Natural killer cell treated with Interleukin-12 subunit alpha and Interleukin-12 subunit beta and Interleukin-15 and Interleukin-18, amount 100 ng/mL, for 72 hours (primary cell): ENCODE measurements around the gene DNM3. TPM values are rescaled to one million over a fixed set of nuclear protein-coding genes. Genes with fewer than 3 reads are reported as not detected.
"Not testable (repeated sequence)": the region's sequence is repeated elsewhere in the genome, so short reads cannot be mapped to it uniquely, and the experiment has no call there.

Experiments
- ATAC-seq, 2 donors: fragments of 150-1000 bp; cut with Tn5 transposase in 1 of 2; sonication (Bioruptor Pico), chemical (Tn5 transposase) in 1 of 2; 2 replicates each; pipeline ENCODE4 v1.10.0; 2021
- DNase-seq: peaks from one replicate; pipeline ENCODE4 v3.0.0; 2022; ENCODE audit warnings: low spot score
- H3K27ac Mint-ChIP-seq, 2 donors: 1 replicate in 1 of 2; 2 replicates in 1 of 2; pipeline ENCODE4 v1.8.0; 2022; ENCODE audit warnings: mixed read lengths in 2 of 2, mild to moderate bottlenecking in 1 of 2, moderate library complexity in 1 of 2
- H3K27me3 Mint-ChIP-seq, 2 donors: 1 replicate in 1 of 2; 2 replicates in 1 of 2; pipeline ENCODE4 v1.8.0; 2022; ENCODE audit warnings: mixed read lengths in 2 of 2
- H3K36me3 Mint-ChIP-seq: one replicate; pipeline ENCODE4 v1.8.0; 2022; ENCODE audit warnings: mixed read lengths
- H3K4me1 Mint-ChIP-seq, 2 donors: 1 replicate in 1 of 2; 2 replicates in 1 of 2; pipeline ENCODE4 v1.8.0; 2022; ENCODE audit warnings: low read depth in 2 of 2, mixed read lengths in 2 of 2, mild to moderate bottlenecking in 1 of 2
- H3K4me3 Mint-ChIP-seq: one replicate; pipeline ENCODE4 v1.8.0; 2022; ENCODE audit warnings: mixed read lengths
- H3K9me3 Mint-ChIP-seq: 2 replicates; pipeline ENCODE4 v1.8.0; 2022; ENCODE audit warnings: mixed read lengths
- total RNA-seq, 2 donors: library from RNA; stranded (reverse); gene quantifications; one replicate each; pipeline ENCODE4 v1.2.3, GENCODE V29; 2022

The DNM3 gene
- total RNA-seq, 2 donors from 2014 or later, result 1.5 to 3.5 TPM

- H3K4me1 Mint-ChIP-seq, result peaks cover 52 to 53% of the 10 kb centered on the region in 2 donors
- peak overlapping the region; percentile 18 for H3K4me3 Mint-ChIP-seq
- ATAC-seq (no peak), DNase-seq (no peak)
- H3K36me3 Mint-ChIP-seq, result no peaks in the 10 kb centered on the region
- no peaks in the 10 kb centered on the region for H3K27me3 Mint-ChIP-seq
- H3K9me3 Mint-ChIP-seq, result peaks cover 7% of the 10 kb centered on the region
- peak overlapping the region; percentile 90 to 96 for H3K27ac Mint-ChIP-seq
These were observed 515.3 kb downstream of the DNM3 start for GRCh38 chr1:172356620-172357019.

GRCh38 chr1:172357753-172358385, 516.6 kb downstream of the DNM3 start:
- Mint-ChIP-seq H3K36me3 (no peaks in the 10 kb centered on the region), H3K27ac (peak overlapping the region; percentile 90 to 96), H3K27me3 (no peaks in the 10 kb centered on the region), H3K4me3 (peak overlapping the region; percentile 82), H3K9me3 (peaks cover 7% of the 10 kb centered on the region), H3K4me1 (peaks cover 47 to 49% of the 10 kb centered on the region in 2 donors)
- DNase-seq (no peak), ATAC-seq (peak in 1 of 2 donors; percentile 40)

GRCh38 chr1:172359491-172359999, 518.2 kb downstream of the DNM3 start:
- Mint-ChIP-seq H3K4me3 (peak overlapping the region; percentile 82), H3K4me1 (peaks cover 37 to 40% of the 10 kb centered on the region in 2 donors), H3K36me3 (no peaks in the 10 kb centered on the region), H3K27ac (peak overlapping the region; percentile 90 to 96), H3K27me3 (no peaks in the 10 kb centered on the region), H3K9me3 (peaks cover 5% of the 10 kb centered on the region)
- DNase-seq, result no peak
- no peak for ATAC-seq

- Mint-ChIP-seq H3K9me3 (peaks cover 2% of the 10 kb centered on the region), H3K4me3 (peak overlapping the region; percentile 45), H3K27me3 (no peaks in the 10 kb centered on the region), H3K27ac (peak overlapping the region; percentile 28 to 42), H3K36me3 (no peaks in the 10 kb centered on the region), H3K4me1 (peaks cover 34 to 37% of the 10 kb centered on the region in 2 donors)
- no peak for DNase-seq
- ATAC-seq, result no peak
These were observed 519.2 kb downstream of the DNM3 start for GRCh38 chr1:172360511-172360910.

- H3K9me3 Mint-ChIP-seq, result peaks cover 2% of the 10 kb centered on the region
- H3K27me3 Mint-ChIP-seq, result no peaks in the 10 kb centered on the region
- H3K27ac Mint-ChIP-seq, result peak overlapping the region in 1 of 2 donors; percentile 28
- H3K4me1 Mint-ChIP-seq, result peaks cover 29 to 37% of the 10 kb centered on the region in 2 donors
- ATAC-seq, result no peak
- DNase-seq, result no peak
- no peak overlapping the region for H3K4me3 Mint-ChIP-seq
- no peaks in the 10 kb centered on the region for H3K36me3 Mint-ChIP-seq
These were observed 519.7 kb downstream of the DNM3 start for GRCh38 chr1:172360985-172361384.

- Mint-ChIP-seq H3K27me3 (no peaks in the 10 kb centered on the region), H3K4me3 (no peak overlapping the region), H3K27ac (no peak overlapping the region), H3K36me3 (peaks cover 24% of the 10 kb centered on the region), H3K9me3 (peaks cover 8% of the 10 kb centered on the region), H3K4me1 (peaks cover 7 to 12% of the 10 kb centered on the region in 2 donors)
- ATAC-seq (no peak), DNase-seq (no peak)
These were observed 522.6 kb downstream of the DNM3 start for GRCh38 chr1:172363852-172364251.

GRCh38 chr1:172371646-172372045, 530.3 kb downstream of the DNM3 start:
- not testable (repeated sequence) for H3K27me3 Mint-ChIP-seq, H3K4me1 Mint-ChIP-seq

GRCh38 chr1:172373864-172374263, 532.6 kb downstream of the DNM3 start:
- ATAC-seq (no peak), DNase-seq (no peak)
- Mint-ChIP-seq H3K9me3 (no peaks in the 10 kb centered on the region), H3K27ac (no peak overlapping the region), H3K27me3 (no peaks in the 10 kb centered on the region), H3K4me1 (peaks cover 4 to 5% of the 10 kb centered on the region in 2 donors), H3K4me3 (no peak overlapping the region), H3K36me3 (peaks cover under 1% of the 10 kb centered on the region)

More at GRCh38 chr1:172371646-172372045, 530.3 kb downstream of the DNM3 start:
- H3K4me3 Mint-ChIP-seq, ATAC-seq, H3K9me3 Mint-ChIP-seq, H3K27ac Mint-ChIP-seq, DNase-seq: not testable (repeated sequence)
- H3K36me3 Mint-ChIP-seq, result peaks cover 23% of the 10 kb centered on the region

GRCh38 chr1:172375211-172375631, 533.9 kb downstream of the DNM3 start:
- Mint-ChIP-seq H3K9me3 (no peaks in the 10 kb centered on the region), H3K4me3 (no peak overlapping the region), H3K36me3 (no peaks in the 10 kb centered on the region), H3K27ac (no peak overlapping the region), H3K27me3 (no peaks in the 10 kb centered on the region), H3K4me1 (peaks cover 5 to 7% of the 10 kb centered on the region in 2 donors)
- ATAC-seq (peak in 1 of 2 donors; percentile 79), DNase-seq (no peak)

GRCh38 chr1:172376431-172376830, 535.1 kb downstream of the DNM3 start:
- ATAC-seq (no peak), DNase-seq (no peak)
- peaks cover 13 to 14% of the 10 kb centered on the region in 2 donors for H3K4me1 Mint-ChIP-seq
- H3K27me3 Mint-ChIP-seq, result no peaks in the 10 kb centered on the region
- no peak overlapping the region for H3K27ac Mint-ChIP-seq
- H3K36me3 Mint-ChIP-seq, result no peaks in the 10 kb centered on the region
- H3K9me3 Mint-ChIP-seq, result no peaks in the 10 kb centered on the region
- H3K4me3 Mint-ChIP-seq, result no peak overlapping the region

GRCh38 chr1:172377565-172377964, 536.3 kb downstream of the DNM3 start:
- Mint-ChIP-seq H3K27me3 (no peaks in the 10 kb centered on the region), H3K4me3 (no peak overlapping the region), H3K36me3 (no peaks in the 10 kb centered on the region), H3K4me1 (peaks cover 13 to 17% of the 10 kb centered on the region in 2 donors), H3K9me3 (no peaks in the 10 kb centered on the region), H3K27ac (no peak overlapping the region)
- DNase-seq (no peak), ATAC-seq (no peak)

GRCh38 chr1:172378109-172378760, 536.9 kb downstream of the DNM3 start:
- H3K27me3 Mint-ChIP-seq, result no peaks in the 10 kb centered on the region
- no peak overlapping the region for H3K27ac Mint-ChIP-seq
- no peaks in the 10 kb centered on the region for H3K36me3 Mint-ChIP-seq
- no peak for DNase-seq
- peaks cover 13 to 18% of the 10 kb centered on the region in 2 donors for H3K4me1 Mint-ChIP-seq
- ATAC-seq, result no peak
- no peaks in the 10 kb centered on the region for H3K9me3 Mint-ChIP-seq
- H3K4me3 Mint-ChIP-seq, result no peak overlapping the region

- peak overlapping the region; percentile 82 to 84 for H3K27ac Mint-ChIP-seq
- peaks cover 7 to 18% of the 10 kb centered on the region in 2 donors for H3K4me1 Mint-ChIP-seq
- ATAC-seq (peak; percentile 93 to 97), DNase-seq (no peak)
- peak overlapping the region; percentile 80 for H3K4me3 Mint-ChIP-seq
- H3K36me3 Mint-ChIP-seq, result no peaks in the 10 kb centered on the region
- H3K9me3 Mint-ChIP-seq, result no peaks in the 10 kb centered on the region
- no peaks in the 10 kb centered on the region for H3K27me3 Mint-ChIP-seq
These were observed 539.3 kb downstream of the DNM3 start for GRCh38 chr1:172380441-172381244.
